ENCODE data around the gene IGFBP5. TPM values are rescaled to one million over a fixed set of nuclear protein-coding genes. Genes with fewer than 3 reads are reported as not detected.

The IGFBP5 gene
- total and polyA plus RNA-seq, 2 of the 8 experiments (the other 6 are each of a cell fraction or from before 2014, with no cell fraction given): 2.2 to 2.5 TPM

DNA sequence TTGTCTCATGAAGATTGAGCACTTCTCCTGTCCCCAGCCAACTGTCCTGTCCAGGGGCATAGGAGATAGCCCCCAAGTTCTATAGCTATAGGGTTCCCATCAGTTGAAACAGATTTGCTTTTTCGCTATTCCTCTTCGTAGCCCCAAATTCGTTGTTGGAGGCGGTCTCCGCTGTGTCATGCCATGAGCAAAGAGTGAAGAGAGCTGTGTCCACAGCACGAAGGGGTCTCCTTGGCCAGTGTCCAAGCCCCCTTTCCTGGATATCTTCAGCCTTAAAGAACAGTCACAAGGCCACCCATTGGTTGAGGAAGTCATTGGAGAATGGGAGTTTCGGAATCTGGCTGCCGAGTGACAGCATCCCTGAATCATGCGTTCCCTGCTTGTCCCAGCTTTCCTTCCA lies 21.0 kb downstream of the IGFBP5 start:
- Histone ChIP-seq H3K36me3 (ENCODE audit: control insufficient read depth in 2 of 4, insufficient read depth in 4 of 4, low read length in 3 of 4) (no peaks in the 10 kb centered on the region; a peak in 1 of 8 replicates), H3K79me1 (ENCODE audit: low read depth, low read length) (no peaks in the 10 kb centered on the region), H3K23me2 (ENCODE audit: low read depth, low read length) (no peaks in the 10 kb centered on the region), H3K4me3 (ENCODE audit: extremely low read depth in 1 of 4, insufficient read depth in 2 of 4, low read depth in 3 of 4, low read length in 4 of 4) (no peak overlapping the region), H2AK5ac (ENCODE audit: low read depth, low read length) (no peak overlapping the region), H4K91ac (replicated peaks; ENCODE audit: insufficient read length, low read length) (no peak overlapping the region), H2BK5ac (ENCODE audit: low read depth, low read length) (no peak overlapping the region), H3K4ac (replicated peaks; ENCODE audit: insufficient read length, low read depth, low read length) (no peak overlapping the region), H3K56ac (replicated peaks; ENCODE audit: insufficient read length, low read depth, low read length) (no peak overlapping the region), H2BK20ac (ENCODE audit: low read length) (no peak overlapping the region), H3K79me2 (ENCODE audit: control insufficient read depth in 1 of 2, insufficient read depth in 2 of 2, low read length in 2 of 2) (no peaks in the 10 kb centered on the region), H3K4me1 (replicated peaks in 1 of 4; ENCODE audit: control insufficient read depth in 3 of 4, insufficient read depth in 4 of 4, low read length in 3 of 4) (peaks cover 0 to 4% (median under 1%) of the 10 kb centered on the region in 4 experiments; a peak in 3 of 7 replicates), H3K27me3 (replicated peaks in 1 of 4; ENCODE audit: control insufficient read depth in 3 of 4, extremely low read depth in 1 of 4, insufficient read depth in 3 of 4, low read length in 3 of 4) (no peaks in the 10 kb centered on the region), H2BK12ac (ENCODE audit: low read depth, low read length) (no peak overlapping the region), H3K23ac (ENCODE audit: insufficient read length) (no peak overlapping the region), H2BK15ac (ENCODE audit: low read length) (no peak overlapping the region), H4K8ac (ENCODE audit: extremely low read depth, insufficient read depth, low read length) (no peak overlapping the region), H3K18ac (ENCODE audit: extremely low read depth, low read length) (no peak overlapping the region), H3K9me3 (ENCODE audit: insufficient read depth in 2 of 2, low read depth in 1 of 2, low read length in 1 of 2) (no peaks in the 10 kb centered on the region), H3K14ac (ENCODE audit: insufficient read length) (no peak overlapping the region), H3K9ac (replicated peaks in 1 of 4; ENCODE audit: extremely low read depth in 1 of 4, low read depth in 3 of 4, low read length in 3 of 4) (no peak overlapping the region), H2AFZ (ENCODE audit: low read length) (no peak overlapping the region), H3K4me2 (ENCODE audit: insufficient read depth in 1 of 2, low read depth in 2 of 2, low read length in 2 of 2) (no peak overlapping the region), H3K27ac (ENCODE audit: low read depth, low read length) (no peak overlapping the region), H4K20me1 (replicated peaks in 1 of 2; ENCODE audit: control insufficient read depth in 1 of 2, insufficient read depth in 2 of 2, low read length in 2 of 2) (no peaks in the 10 kb centered on the region), H2BK120ac (replicated peaks; ENCODE audit: low read depth, low read length) (no peak overlapping the region), H4K5ac (ENCODE audit: insufficient read length, low read depth, low read length) (no peak overlapping the region)
- ChIA-PET CTCF (ENCODE audit: partially characterized antibody) (interaction anchor here (0.6 to 6.9 kb wide), 8 partner anchors 8 to 157 kb away, joined by 3 to 54 read pairs (median 7); no protein-coding TSS in a partner anchor), POLR2A (ENCODE audit: partially characterized antibody) (interaction anchor here (0.9 kb wide), 1 partner anchor 162 kb away, joined by 3 read pairs; no protein-coding TSS in a partner anchor)
- FAIRE-seq: no peak
- DNase-seq (ENCODE audit: low read depth in 1 of 2, low spot score in 2 of 2): no peak
- WGBS, 2 experiments (ENCODE audit: extremely low coverage in 1 of 2, insufficient coverage in 1 of 2, insufficient read length in 1 of 2, insufficient replicate concordance in 2 of 2, low coverage in 1 of 2, low lambda C conversion rate in 2 of 2, missing lambda C conversion rate in 1 of 2): 98% methylated on average over 9 of the region's 9 CpGs; no CpG with 5 or more reads in 1 of the 2 experiments
- no peak for TF ChIP-seq JUND (IDR thresholded peaks at IDR 0.05; ENCODE audit: low read length)
- TF ChIP-seq EGR1 (IDR thresholded peaks at IDR 0.05; ENCODE audit: borderline replicate concordance, low read depth, low read length): no peak
- TF ChIP-seq SUZ12 (IDR thresholded peaks at IDR 0.05; ENCODE audit: low read length): no peak
- no peak for TF ChIP-seq TAF7 (optimal IDR thresholded peaks at IDR 0.05; ENCODE audit: borderline replicate concordance, low read depth, low read length)
- no peak for TF ChIP-seq EP300 (IDR thresholded peaks at IDR 0.05; ENCODE audit: borderline replicate concordance in 1 of 2, low read depth in 2 of 2, low read length in 2 of 2)
- TF ChIP-seq TAF1 (IDR thresholded peaks at IDR 0.05; ENCODE audit: low read depth, low read length): no peak
- no peak for TF ChIP-seq CHD1 (IDR thresholded peaks at IDR 0.05; ENCODE audit: low read depth, low read length)
- no peak for TF ChIP-seq MAFK (IDR thresholded peaks at IDR 0.05; ENCODE audit: low read depth, low read length)
- TF ChIP-seq, protein P1, sequence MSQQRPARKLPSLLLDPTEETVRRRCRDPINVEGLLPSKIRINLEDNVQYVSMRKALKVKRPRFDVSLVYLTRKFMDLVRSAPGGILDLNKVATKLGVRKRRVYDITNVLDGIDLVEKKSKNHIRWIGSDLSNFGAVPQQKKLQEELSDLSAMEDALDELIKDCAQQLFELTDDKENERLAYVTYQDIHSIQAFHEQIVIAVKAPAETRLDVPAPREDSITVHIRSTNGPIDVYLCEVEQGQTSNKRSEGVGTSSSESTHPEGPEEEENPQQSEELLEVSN (IDR thresholded peaks at IDR 0.05): no peak
- TF ChIP-seq POLR2A (IDR thresholded peaks at IDR 0.05; ENCODE audit: control extremely low read depth in 1 of 2, low read depth in 2 of 2, low read length in 2 of 2): no peak
- TF ChIP-seq PHF8 (conservative IDR thresholded peaks at IDR 0.05; ENCODE audit: low read depth, low read length): no peak
- no peak for TF ChIP-seq SP4 (IDR thresholded peaks at IDR 0.05; ENCODE audit: low read length)
- no peak for TF ChIP-seq RNF2 (IDR thresholded peaks at IDR 0.05; ENCODE audit: borderline replicate concordance, low read depth, low read length, missing control alignments, poor library complexity, severe bottlenecking)

All from H1 (cell line).